SKM-1 treated with dmso at 0.1 percent for 144 hours (cell line): ENCODE results near the gene SH3D19.
"Not testable (repeated sequence)": the region's sequence is repeated elsewhere in the genome, so short reads cannot be mapped to it uniquely, and the experiment has no call there.

ENCODE experiments used
- DNase-seq: peaks from one replicate; lab custom pipeline; 2025; ENCODE audit not compliant: unreplicated experiment; lab: John Stamatoyannopoulos, UW

The SH3D19 gene

DNA sequence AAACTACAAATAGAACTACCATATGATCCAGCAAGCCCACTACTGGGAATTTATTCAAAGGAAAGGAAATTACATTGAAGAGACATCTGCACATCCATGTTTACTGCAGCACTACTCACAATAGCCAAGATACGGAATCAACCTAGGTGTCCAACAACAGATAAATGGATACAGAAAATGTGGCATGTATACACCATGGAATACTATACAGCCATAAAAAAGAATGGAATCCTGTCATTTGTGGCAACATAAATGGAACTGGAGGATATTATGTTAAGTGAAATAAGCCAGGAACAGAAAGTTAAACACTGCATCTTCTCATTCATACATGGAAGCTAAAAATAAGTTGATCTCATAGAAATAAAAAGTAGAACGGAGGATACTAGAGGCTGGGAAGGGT is 167.9 kb downstream of the SH3D19 start:
- DNase-seq, result no peak

DNA sequence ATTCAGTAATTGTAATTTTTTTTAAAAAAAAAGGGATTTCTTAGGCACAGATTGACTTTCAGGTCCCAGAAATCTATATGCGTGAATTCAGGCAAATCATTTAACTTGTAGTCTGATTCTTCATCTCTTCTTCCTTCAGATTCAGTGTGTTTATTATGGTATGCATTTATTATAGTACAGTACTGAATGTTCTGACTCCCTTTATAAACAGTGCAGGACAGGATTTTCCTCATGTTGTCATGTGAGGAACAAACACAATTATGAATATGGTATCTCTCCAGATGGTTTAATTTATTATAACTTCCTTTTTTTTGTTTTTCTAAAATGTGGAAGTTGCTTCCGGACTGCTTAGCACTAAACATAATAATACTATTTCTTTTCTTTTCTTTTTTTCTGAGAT is 171.8 kb downstream of the SH3D19 start:
- no peak for DNase-seq

DNA sequence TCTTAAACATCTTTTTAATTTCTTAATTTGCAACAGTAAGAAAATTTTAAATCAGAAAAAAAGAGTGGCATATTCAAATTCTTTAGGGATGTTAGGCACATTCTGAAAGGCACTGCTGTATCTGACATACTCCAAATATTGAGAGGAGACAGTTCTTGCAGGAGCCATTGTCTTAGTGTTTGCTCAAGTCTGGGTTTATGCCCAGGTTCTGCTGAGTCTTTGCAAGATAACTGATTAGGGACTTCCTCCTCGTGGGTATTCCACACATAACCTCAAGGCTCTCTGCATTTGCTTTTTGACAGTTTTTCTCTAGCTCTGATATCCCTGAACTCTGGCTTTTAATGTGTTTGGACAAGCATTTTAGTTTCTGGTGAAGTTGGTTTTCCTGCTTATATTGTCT is 173.4 kb downstream of the SH3D19 start:
- DNase-seq, result no peak

DNA sequence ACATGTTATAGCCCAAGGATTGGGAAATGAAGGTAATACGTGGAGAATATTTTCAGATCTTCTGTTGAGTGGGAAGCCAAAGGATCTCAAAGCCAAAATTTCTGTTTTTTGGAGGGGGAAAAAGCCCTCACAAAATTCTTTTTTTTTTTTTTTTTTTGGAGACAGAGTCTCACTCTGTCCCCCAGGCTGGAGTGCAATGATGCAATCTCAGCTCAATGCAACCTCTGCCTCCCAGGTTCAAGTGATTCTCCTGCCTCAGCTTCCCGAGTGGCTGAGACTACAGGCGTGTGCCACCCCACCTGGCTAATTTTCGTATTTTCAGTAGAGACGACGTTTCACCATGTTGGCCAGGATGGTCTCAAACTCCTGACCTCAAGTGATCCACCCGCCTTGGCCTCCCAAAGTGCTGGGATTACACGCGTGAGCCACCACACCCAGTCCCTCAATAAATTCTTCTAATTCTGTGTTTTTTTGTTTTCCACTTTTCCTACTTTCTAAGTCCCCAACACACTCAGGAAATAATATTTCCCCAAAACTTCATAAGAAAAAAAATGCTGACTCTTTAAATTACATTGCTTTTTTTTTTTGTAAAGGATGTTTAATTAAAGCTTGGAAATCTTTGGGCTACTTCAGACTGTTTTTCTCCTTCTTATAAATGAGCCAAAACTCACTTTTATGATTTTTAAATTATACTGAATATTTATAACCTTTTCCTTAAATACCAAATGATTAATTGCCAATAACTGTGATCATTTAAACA is 174.4 kb downstream of the SH3D19 start:
- DNase-seq, result no peak

DNA sequence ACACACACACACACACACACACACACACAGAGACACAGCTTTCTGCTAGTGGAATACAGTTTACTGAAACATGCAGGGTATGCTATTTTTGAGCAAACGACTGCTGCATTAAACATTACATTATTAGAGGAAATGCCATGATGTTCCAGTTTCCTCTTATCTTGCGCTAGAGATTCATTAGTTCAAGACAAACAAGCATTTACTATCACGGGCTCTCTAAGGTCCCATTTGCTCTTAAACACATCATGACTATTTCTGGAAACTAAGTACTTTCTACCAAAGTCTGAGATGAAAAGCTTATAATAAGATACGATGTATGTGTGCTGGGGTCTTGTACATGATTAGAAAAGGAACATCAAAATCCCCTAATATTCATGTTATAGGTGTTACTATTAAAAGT is 177.1 kb downstream of the SH3D19 start:
- no peak for DNase-seq

DNA sequence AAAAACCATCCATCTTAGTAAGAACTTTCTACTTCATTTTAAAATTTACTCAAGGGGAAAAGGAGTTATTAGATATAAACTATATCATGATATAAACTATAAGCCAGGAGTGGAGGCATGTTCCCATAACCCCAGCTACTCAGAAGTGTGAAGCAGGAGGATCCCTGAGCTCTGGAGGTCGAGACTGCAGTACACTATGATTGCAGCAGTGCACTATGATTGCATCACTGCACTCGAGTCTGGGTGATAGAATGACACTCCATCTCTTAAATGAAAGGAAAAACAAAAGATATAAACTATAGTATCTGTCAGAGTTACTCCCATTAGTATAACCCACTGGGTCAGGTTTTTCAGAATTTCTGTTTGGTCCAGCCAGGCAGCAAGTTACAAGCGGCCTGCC is 178.4 kb downstream of the SH3D19 start:
- DNase-seq, result no peak

DNA sequence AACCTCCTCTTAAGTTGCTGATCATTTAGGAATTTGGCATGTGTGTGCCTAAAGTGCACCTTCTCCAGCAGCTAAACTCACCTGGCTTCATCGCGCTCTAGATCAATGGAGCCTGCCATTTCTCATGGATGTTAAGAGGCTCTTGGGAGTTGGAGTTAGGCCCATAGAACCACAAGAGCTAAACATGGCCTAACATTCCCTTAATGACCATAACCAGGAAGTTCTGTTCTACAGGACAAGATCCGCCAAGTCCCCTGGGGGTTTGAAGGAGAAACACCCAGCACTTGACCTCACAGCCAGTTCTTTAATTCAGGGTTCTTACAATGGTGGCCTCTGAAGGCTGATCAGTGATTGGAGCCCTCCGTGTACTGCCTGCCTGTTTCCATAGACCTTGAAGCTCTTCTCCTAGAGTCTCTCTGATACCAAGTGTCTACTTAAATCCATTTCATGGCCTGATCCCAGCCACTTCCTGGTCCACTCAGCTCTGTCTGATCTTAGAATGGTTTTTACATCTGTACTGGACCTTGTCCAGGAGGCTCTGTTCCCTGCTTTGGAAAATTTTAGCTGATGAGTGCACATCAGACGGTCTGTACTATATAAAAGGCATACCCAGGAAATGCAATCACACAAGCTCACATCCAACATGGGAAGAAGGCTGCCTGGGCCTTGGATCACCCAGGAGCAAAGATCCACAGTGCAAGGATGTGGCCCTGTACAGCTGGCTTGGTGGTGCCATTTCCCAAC is 180.9 kb downstream of the SH3D19 start:
- no peak for DNase-seq

DNA sequence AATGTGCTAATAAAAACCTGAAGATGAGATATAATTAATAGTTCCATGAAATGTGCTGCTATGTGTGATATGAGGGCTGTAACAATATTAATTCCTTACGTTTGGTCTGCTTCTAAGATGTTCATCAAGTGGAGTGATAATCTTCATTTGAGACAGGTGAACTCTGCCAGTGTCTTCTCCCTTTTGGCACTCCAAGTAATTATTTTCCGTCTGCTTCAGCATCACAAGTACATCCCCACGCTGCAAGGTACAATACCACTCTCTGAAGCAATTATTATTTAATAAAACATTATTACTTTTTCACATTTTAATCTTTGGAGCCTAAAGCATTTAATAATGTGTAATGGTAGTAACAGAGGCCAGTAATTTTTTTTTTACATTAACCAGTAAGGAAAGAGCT is 181.6 kb downstream of the SH3D19 start:
- DNase-seq, result no peak

DNA sequence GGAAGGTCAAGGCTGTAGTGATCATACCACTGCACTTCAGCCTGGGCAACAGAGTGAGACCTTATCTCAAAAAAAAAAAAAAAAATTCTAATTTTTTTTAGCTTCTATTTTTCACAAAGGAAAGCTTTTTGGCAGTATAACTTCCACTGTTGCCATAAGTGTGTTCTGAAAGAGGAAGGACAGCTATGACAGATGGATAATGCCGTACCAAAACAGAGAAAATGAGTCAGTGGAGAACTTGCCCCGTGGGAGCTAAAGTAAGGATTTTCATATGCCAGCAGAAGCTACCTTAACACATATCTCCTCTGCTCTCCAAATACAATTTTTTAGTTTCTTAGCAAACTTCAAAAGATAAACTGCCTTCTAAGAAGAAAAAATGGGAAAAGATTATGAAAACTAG is 182.2 kb downstream of the SH3D19 start:
- DNase-seq, result no peak

DNA sequence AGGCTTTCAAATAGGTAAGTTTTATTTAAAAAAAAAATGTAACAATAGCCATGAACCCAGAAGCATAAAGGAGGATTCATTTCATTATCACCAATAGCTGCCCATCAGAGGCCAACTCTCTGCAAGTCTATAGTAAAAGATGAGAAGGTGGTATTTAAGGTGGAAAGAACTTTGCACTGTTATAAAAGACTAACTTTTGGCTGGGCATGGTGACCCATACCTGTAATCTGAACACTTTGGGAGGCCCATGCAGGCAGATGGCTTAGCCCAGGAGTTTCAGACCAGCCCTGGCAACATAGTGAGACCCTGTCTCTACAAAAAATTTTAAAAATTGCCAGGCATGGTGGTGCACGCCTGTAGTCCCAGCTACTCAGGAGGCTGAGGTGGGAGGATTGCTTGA is 182.6 kb downstream of the SH3D19 start:
- no peak for DNase-seq

DNA sequence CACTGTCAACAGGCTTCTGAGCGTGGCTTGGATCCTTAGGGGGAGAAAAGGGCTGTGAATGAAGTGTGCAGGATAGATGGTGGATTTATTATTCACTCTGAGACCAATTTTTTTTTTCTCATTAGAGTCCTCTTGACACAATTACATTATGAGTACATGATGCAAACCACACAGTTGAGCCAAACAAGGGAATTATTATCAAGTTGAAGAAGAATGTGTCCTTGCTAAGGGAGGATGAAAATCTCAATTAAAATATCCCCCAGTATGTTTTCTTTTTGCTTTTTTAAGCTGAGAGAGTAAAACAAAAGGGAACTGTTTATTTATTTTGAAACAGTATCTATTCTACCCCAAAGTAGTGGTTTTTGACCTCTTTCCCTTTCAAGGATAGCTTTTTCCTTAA is 185.6 kb downstream of the SH3D19 start:
- no peak for DNase-seq

DNA sequence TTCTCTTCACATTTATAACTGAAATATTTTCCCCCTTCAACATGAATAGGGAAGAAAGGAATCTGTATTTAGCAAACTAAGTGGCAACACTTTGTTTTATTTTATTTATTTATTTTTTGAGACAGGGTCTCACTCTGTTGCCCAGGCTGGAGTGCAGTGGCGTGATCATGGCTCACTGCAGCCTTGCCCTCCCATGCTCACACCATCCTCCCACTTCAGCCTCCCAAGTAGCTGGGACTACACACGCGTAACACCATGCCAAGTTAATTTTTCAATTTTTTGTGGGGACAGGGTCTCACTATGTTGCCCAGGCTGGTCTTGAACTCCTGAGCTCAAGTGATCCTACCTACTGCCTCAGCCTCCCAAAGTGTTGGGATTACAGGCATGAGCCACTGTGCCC is 189.4 kb downstream of the SH3D19 start:
- not testable (repeated sequence) for DNase-seq

DNA sequence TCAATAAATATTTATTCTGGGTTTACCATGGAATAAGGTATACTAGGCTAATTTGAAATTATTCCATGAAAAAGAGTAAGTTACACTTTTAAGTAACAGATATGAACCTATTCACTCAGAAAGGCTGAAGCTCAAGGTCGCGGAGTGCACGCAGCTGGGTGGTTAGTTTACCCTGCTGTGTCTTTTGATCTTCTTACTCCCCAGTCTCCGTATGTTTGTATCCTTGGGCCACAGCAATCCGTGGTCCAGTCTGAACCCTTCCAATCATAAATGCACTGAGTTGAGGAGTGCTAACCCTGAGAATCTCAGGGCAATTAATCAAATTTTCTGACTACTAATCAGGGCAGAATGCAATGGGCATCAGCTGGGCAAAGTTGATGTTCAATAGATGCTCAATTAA is 192.1 kb downstream of the SH3D19 start:
- no peak for DNase-seq

DNA sequence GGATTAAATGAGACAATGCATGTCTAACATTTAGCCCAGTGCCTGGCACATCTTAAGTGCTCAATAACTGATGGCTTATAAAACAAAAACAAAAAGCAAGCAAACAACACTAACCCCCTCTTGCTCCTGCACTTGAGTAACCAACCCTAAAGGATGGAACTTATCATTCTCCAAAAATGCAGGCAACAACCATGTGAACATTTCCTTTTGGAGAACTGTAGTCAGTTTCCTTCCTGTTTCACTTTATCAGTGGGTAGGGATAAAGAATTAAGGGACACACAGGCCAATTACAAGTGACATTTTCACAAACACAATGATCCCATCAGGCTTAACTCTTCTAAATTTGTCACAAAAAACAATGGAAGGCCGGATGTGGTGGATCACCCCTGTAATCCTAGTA is 195.6 kb downstream of the SH3D19 start:
- DNase-seq, result no peak

DNA sequence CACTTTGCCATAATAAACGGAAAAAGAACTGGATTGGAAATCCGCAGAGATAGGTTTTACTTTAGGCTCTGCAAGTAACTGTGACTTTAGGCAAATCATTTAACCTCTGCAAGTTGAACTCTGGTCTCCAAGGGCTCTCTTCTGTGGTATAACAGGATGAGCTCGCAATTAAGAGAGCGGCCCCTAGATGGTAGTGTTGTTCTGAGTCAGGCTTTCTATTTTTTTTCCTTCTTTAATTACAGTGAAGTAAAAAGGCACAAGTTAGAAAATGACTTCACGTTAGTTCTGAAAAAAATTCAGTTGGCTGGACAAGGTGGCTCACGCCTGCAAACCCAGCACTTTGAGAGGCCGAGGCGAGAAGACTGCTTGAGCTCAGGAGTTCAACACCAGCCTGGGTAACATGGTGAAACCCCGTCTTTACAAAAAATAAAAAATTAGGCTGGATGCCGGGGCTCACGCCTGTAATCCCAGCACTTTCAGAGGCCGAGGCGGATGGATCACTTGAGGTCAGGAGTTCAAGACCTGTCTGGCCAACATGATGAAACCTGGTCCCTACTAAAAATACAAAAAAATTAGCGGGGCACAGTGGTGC is 207.9 kb downstream of the SH3D19 start:
- DNase-seq, result peak; percentile 40

DNA sequence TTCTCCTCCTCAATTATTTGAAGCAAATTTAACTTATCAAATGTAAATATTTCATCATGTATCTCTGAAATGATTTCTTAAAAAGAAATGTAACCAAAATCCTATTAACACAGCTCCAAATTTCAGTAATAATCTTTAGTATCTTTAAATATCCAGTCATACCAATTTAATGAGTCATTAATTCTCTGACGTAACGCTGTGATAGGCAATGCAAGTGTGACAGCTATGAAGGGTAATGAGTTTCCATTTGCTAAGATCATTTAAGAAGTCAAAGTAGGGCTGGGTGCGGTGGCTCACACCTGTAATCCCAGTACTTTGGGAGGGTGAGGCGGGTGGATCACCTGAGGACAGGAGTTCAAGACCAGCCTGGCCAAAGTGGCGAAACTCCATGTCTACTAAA is 210.4 kb downstream of the SH3D19 start:
- no peak for DNase-seq

DNA sequence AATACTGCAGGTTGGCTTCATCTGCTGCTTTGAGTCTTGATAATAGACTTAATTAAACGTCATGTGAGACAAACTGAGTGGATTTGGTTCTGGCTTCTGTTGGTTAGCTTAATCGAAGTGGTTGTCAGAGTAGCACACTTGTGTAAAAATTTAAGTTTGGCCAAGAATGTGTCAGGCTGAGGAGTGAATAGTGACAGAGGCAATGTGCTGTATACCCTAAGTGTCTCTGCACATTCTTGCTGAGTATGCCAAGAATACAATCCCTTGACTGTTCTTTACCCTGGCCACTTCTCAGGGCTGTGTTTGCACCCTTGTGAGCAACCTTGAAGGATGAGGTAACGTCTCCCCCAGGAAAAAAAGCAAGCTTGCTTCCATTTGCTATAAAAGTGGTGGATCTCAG is 211.1 kb downstream of the SH3D19 start:
- no peak for DNase-seq

DNA sequence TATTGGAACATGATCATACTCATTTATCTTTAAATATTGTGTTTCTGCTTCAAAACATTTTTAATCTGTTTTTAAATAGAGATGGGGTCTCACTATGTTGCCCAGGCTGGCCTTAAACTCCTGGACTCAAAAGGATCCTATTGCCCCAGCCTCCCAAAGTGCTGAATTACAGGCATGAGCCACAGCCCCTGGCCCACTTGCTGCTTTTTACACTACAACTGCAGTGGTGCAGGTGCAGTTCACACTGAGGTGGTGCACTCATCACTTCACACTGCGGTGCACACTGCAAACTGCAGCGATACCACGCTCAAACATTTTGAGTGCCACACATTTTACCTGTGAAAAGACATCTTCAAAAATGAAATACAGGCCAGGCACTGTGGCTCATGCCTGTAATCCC is 215.2 kb downstream of the SH3D19 start:
- no peak for DNase-seq

DNA sequence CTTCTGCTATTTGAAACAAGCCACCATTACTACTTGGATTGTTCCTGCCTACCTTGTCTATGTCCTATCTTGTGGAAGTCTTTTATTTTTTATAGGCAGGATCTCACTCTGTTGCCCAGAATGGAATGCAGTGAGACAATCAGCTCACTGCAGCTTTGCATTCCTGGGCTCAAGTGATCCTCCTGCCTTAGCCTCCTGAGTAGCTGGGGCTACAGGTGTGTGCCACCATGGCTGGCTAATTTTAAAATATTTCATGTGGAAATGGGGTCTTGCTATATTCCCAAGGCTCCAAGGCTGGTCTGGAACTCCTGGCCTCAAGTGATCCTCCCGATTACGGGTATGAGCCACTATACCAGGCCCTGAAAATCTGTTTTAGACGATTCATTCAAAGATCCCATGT is 218.3 kb downstream of the SH3D19 start:
- DNase-seq, result no peak

DNA sequence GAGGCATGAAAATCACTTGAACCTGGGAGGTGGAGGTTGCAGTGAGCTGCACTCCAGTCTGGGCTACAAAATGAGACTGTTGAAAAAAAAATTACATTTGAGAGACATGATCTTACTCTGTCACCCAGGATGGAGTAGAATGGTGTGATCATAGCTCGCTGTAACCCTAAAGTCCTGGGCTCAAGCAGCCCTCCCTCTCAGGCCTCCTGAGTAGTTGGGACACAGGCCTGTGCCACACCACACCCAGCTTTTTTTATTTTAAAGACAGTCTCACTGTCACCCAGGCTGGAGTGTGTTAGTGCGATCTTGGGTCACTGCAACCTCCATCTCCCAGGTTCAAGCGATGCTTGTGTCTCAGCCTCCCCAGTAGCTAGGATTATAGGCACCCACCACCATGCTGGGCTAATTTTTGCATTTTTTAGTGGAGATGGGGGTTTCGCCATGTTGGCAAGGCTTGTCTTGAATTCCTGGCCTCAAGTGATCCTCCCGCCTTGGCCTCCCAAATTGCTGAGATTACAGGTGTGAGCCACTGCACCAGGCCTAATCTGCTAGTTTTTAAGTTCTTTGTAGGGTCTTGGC is 219.9 kb downstream of the SH3D19 start:
- no peak for DNase-seq

DNA sequence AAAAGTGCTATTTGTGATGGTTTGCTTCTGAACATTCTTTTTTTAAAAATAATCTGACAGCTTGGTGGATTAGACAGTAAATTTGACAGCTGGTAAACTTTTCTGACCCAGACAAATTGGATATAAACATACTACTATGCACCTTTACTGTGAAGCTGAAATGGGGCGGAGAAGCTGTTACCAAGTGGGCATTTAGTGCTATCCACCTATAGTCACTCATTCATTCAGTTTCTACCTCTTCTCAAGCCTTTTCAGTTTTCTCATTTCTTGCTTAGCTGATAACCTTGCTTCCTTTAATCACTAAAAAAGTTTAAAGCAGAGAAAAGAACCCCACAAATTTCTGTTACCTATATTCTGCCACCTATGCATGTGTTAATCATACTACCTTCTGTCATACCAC is 220.8 kb downstream of the SH3D19 start:
- no peak for DNase-seq

DNA sequence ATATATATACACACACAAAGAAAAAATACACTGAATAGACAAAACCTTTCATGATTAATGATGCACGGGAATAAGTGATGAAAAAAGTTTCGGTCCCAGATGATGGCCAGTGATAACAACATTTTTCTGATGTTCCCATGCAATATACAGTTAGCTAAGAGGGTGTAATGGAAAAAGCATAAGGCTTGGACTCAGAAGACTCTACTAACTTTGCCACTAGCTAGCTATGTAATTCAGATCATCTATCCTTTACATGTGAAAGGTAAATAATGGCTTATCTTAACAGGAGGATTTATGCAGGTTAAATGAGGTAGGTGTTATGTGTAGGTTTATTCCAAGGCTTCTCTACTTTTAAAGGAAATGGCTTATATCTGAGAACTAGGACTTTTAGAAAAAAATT is 221.6 kb downstream of the SH3D19 start:
- DNase-seq, result no peak
